AG04449 (cell line): Measurements from ENCODE around the gene DOCK1.

Experiments
- CTCF ChIA-PET: fragments of 350-600 bp; formaldehyde crosslinking; extraction: SDS; loops from one replicate; lab custom pipeline; 2021; ENCODE audit warnings: antibody characterized with exemption; lab: Yijun Ruan, JAX
- POLR2A ChIA-PET: fragments of 400-600, 350-600 bp; formaldehyde crosslinking; extraction: SDS; loops from one replicate; lab custom pipeline; 2020; ENCODE audit warnings: antibody characterized with exemption, inconsistent platforms; lab: Yijun Ruan, JAX
- DNase-seq: peaks from one replicate; pipeline ENCODE4 v3.0.0-alpha.2; 2010; ENCODE audit warnings: low read depth, low spot score
- H3K4me3 ChIP-seq: 2 replicates; pipeline ENCODE4 v1.5.1; 2011; ENCODE audit warnings: low read depth, mild to moderate bottlenecking, control low read depth, low read length
- TF ChIP-seq, protein P1 (sequence below): IDR thresholded peaks from one replicate; pipeline ENCODE4 v1.5.1; 2011; ENCODE audit warnings: mild to moderate bottlenecking, moderate library complexity, low read length, control low read depth, inconsistent platforms; ENCODE audit not compliant: insufficient read depth; ENCODE audit errors: missing control alignments

DOCK1 gene

DNA sequence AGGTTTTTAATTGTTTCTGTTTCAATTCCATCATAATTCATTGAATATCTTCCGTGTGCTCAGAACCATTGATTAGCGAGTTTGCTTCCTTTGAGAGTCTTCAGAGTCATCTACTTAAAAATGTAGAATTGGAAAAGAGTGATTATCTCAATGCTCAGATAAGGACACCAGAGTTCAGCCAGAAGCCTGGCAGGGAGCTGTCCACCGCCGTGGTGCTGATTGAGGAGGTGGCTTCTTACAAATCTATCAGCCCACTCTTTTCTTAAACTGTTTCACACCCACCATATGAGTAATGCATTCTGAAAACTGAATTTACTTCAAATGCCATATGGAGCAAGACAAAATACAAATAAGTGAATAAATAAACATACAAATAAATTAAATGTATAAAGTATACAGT lies 211.9 kb downstream of the DOCK1 start:
- TF ChIP-seq, protein P1, sequence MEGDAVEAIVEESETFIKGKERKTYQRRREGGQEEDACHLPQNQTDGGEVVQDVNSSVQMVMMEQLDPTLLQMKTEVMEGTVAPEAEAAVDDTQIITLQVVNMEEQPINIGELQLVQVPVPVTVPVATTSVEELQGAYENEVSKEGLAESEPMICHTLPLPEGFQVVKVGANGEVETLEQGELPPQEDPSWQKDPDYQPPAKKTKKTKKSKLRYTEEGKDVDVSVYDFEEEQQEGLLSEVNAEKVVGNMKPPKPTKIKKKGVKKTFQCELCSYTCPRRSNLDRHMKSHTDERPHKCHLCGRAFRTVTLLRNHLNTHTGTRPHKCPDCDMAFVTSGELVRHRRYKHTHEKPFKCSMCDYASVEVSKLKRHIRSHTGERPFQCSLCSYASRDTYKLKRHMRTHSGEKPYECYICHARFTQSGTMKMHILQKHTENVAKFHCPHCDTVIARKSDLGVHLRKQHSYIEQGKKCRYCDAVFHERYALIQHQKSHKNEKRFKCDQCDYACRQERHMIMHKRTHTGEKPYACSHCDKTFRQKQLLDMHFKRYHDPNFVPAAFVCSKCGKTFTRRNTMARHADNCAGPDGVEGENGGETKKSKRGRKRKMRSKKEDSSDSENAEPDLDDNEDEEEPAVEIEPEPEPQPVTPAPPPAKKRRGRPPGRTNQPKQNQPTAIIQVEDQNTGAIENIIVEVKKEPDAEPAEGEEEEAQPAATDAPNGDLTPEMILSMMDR: no peak
- no peak for DNase-seq
- CTCF ChIA-PET: no interaction called here
- POLR2A ChIA-PET: no interaction called here
- H3K4me3 ChIP-seq: no peak overlapping the region

DNA sequence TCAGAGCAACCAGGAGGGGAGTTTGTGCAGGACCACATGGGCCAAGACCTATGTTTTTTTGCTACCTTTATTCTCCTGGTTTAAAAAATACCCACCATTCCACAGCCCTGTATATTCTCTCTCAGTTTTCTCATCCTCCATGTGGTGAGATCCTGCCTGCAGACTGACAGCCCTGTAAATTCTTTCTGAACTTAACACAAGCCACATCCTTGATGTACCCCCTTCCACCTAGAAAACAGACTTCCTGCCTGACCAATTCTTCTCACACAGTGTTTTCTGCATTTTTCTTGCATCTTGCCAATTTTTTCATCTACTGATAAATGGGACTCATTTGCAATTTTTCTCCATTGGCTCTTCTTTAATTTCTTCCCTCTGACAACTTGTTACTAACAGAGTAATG lies 212.8 kb downstream of the DOCK1 start:
- TF ChIP-seq, protein P1: no peak
- ChIA-PET CTCF (no interaction called here), POLR2A (no interaction called here)
- no peak overlapping the region for H3K4me3 ChIP-seq
- no peak for DNase-seq

DNA sequence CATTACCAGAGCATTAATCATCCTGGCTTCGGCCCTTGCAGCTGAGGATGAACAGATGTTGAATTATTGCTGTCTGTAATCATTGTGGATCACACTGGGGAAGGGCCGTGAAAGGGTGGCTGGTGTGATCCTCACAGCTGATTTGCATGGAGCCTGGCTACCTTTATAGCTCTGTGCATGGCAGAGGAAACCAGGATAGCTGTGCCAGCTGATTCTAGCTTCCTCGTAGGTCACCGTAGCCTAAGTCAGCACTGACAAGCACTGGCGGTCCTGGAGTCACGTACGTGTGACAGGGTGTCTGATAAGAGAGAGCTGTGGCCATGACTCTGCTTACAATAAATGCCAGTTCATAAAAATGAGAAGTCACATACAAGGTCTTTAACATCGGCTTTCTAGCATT lies 214.7 kb downstream of the DOCK1 start:
- TF ChIP-seq, protein P1: no peak
- no peak overlapping the region for H3K4me3 ChIP-seq
- POLR2A ChIA-PET: no interaction called here
- DNase-seq: no peak
- CTCF ChIA-PET: no interaction called here

DNA sequence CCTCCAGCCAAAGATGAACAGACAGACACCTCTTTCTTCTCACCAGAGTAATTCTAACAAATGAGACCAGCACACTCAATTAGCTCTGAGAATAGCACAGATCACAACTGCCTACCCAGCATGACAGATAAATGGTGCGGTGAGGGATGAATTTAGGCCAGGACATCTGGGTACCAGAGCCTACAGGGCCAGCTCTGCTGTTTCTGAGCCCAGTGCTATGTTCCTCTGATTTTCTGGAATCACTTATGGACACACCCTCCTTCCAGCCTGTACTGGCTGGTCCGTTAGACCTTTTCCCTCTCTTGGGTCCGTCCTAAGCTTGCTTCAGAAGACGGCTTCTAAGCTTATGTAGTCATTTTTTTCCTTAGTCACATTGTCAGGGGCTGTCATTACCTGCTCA lies 217.6 kb downstream of the DOCK1 start:
- no peak for DNase-seq
- POLR2A ChIA-PET: no interaction called here
- H3K4me3 ChIP-seq: no peak overlapping the region
- TF ChIP-seq, protein P1: no peak
- CTCF ChIA-PET: no interaction called here

DNA sequence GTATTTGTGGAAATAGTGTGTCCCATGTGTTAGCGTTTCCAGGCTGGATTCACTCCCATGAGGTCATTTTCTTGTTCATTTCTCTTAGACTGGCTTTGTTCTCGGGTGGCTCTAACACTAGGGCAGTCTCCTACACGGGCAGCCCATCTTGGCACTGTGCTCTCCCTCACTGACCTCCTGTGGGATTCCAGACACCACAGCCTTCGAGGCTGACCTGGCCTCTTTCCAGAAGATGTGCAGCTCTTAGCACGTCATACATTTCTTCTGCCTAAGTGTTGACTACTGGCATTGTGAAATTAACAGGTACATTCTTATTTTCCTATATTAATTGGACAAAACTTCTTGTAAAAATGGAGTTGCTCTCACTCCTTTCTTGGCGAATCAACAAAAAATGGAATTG lies 218.4 kb downstream of the DOCK1 start:
- H3K4me3 ChIP-seq: no peak overlapping the region
- TF ChIP-seq, protein P1: no peak
- DNase-seq: no peak
- ChIA-PET POLR2A (no interaction called here), CTCF (no interaction called here)

DNA sequence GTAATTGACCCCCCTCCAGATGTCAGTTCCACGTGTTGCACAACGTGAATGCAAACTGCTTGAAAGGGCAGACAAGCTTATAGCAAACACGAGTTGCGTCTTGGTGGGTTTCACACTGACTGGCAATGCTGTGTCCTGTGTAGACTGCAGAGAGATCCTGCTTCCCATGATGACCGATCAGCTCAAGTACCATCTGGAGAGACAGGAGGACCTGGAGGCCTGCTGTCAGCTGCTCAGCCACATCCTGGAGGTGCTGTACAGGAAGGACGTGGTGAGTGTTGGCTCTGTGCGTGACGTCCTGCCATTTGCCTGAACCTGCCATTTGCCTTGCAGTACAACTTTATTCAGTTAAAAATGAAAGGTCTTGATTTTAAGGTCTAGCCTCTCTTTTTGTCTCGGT lies 220.1 kb downstream of the DOCK1 start:
- H3K4me3 ChIP-seq: no peak overlapping the region
- ChIA-PET POLR2A (no interaction called here), CTCF (no interaction called here)
- TF ChIP-seq, protein P1: no peak
- no peak for DNase-seq

DNA sequence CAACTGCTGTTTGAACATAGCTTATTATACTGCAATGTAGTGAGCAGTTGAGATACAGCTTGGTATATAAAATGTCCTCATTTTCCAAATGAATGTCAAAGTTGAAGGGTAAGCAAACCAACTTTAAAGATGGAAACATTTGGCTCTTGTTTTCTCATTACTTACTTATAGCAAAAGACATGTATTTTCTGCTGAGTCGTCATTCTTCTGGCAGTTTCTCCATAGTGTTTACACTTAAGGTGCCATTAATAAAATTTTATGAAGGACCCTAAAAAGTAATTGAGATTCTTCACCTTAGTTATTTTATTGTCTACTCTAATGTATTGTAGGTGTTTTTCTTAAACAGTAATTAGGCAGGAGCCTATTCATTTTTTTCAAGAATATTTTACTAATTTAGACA lies 222.6 kb downstream of the DOCK1 start:
- H3K4me3 ChIP-seq: no peak overlapping the region
- no peak for DNase-seq
- ChIA-PET CTCF (no interaction called here), POLR2A (no interaction called here)
- TF ChIP-seq, protein P1: no peak
